ENCODE data around the gene GJB4. TPM values are rescaled to one million over a fixed set of nuclear protein-coding genes. Genes with fewer than 3 reads are reported as not detected.

Gene GJB4
- total RNA-seq, 1 donor from 2014 or later, result 1.3 TPM

DNA sequence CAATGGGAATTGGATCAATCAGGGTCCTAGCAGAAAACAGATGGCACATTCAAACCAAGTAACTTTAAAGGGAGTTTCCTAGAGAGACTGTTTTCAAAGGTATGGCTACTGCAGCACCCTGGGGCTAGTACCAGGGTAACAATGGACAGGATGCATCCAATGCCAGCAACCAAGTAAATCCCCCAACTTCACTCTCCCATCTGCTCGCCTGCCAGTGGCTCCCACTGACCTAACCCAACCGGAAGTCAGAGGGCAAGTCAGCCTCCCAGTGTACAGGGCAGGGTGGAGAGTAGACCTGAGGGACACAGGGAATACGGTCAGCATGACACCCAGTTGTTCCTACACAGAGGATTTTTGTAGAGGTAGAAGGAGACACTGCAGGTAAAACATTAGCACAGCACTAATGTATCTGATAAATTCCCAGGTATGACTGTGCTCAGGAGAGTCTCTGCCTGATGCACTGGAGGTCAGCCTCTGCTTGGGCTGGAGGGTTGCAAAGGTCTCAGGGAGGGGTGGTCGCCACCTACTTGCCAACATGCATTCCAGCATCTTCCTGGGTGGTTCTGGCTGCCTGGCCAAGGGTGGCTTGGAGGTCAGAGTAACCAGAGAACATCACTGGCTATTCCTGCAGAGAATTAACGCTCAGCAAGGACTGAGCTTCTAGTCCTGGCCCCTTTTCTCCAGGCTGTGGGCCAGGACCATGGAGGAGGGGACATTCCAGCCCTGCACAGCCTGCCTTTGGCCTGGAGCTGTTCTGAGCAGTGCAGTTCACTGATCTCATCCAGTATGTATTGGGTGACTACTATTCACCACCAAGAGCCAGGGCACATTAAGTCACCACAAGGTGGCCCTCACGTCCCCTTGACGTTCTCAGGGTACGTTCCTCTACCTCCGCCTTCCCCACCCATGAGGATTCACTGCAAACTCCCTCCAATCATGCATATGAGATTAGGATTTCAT is 28.2 kb downstream of the GJB4 start:
- H3K4me3 ChIP-seq (ENCODE audit: low read depth, low read length), result no peak overlapping the region
- DNase-seq (ENCODE audit: low read depth), result no peak
- TF ChIP-seq, protein P1, sequence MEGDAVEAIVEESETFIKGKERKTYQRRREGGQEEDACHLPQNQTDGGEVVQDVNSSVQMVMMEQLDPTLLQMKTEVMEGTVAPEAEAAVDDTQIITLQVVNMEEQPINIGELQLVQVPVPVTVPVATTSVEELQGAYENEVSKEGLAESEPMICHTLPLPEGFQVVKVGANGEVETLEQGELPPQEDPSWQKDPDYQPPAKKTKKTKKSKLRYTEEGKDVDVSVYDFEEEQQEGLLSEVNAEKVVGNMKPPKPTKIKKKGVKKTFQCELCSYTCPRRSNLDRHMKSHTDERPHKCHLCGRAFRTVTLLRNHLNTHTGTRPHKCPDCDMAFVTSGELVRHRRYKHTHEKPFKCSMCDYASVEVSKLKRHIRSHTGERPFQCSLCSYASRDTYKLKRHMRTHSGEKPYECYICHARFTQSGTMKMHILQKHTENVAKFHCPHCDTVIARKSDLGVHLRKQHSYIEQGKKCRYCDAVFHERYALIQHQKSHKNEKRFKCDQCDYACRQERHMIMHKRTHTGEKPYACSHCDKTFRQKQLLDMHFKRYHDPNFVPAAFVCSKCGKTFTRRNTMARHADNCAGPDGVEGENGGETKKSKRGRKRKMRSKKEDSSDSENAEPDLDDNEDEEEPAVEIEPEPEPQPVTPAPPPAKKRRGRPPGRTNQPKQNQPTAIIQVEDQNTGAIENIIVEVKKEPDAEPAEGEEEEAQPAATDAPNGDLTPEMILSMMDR (IDR thresholded peaks at IDR 0.05; ENCODE audit: insufficient read depth, low read length, poor library complexity, severe bottlenecking), result no peak

DNA sequence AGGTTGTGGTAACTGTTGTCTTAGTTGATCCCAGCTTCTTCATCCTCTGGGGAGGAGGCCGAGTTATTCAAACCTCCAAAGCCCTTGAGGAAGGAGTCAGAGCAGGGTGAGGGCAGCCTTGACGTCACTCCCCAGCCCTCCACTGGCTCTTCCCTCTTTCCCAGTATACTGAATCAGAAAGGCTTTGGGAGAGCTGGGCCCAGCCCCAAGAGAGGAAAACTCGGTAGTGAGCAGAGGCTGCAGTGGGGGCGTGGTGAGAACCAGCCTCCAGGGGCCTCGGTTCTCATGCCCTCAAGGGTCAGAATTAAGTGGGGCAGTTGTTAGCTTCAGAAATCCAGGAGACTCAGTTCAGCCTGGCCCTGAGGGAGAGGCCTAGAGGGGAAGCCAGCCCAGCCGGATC is 31.4 kb downstream of the GJB4 start:
- Histone ChIP-seq H3K27me3 (ENCODE audit: control insufficient read depth, insufficient read depth, low read length) (peaks cover 29% of the 10 kb centered on the region), H3K36me3 (ENCODE audit: control insufficient read depth, insufficient read depth, low read length) (no peaks in the 10 kb centered on the region), H3K4me3 (ENCODE audit: low read depth, low read length) (no peak overlapping the region)
- TF ChIP-seq, protein P1 (IDR thresholded peaks at IDR 0.05; ENCODE audit: insufficient read depth, low read length, poor library complexity, severe bottlenecking), result no peak
- no peak for DNase-seq (ENCODE audit: low read depth)

More for the DNA sequence above, 28.2 kb downstream of the GJB4 start:
- H3K36me3 ChIP-seq (ENCODE audit: control insufficient read depth, insufficient read depth, low read length), result no peaks in the 10 kb centered on the region
- peaks cover 19% of the 10 kb centered on the region for H3K27me3 ChIP-seq (ENCODE audit: control insufficient read depth, insufficient read depth, low read length)

DNA sequence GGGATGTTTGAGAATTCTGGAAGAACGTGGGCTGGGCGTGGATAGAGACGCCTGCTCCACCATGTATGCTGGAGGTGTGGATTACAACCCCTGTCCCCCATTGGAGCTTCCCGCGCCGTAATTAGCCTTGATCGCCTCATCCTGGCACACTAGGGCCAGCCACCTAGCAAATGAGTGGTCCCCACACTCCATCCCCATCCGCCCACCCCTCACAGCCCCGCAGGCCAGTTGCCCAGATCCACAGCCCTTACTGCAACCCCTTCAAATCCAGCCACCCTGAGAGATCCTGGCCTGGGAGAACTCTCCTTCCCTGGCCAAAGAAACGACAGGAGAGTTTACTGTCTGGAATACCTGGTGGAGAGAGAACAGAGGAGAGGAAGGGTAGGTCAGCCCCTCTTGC is 32.9 kb downstream of the GJB4 start:
- DNase-seq (ENCODE audit: low read depth), result no peak
- peaks cover 33% of the 10 kb centered on the region for H3K27me3 ChIP-seq (ENCODE audit: control insufficient read depth, insufficient read depth, low read length)
- H3K4me3 ChIP-seq (ENCODE audit: low read depth, low read length), result no peak overlapping the region
- TF ChIP-seq, protein P1 (IDR thresholded peaks at IDR 0.05; ENCODE audit: insufficient read depth, low read length, poor library complexity, severe bottlenecking), result no peak
- H3K36me3 ChIP-seq (ENCODE audit: control insufficient read depth, insufficient read depth, low read length), result no peaks in the 10 kb centered on the region

DNA sequence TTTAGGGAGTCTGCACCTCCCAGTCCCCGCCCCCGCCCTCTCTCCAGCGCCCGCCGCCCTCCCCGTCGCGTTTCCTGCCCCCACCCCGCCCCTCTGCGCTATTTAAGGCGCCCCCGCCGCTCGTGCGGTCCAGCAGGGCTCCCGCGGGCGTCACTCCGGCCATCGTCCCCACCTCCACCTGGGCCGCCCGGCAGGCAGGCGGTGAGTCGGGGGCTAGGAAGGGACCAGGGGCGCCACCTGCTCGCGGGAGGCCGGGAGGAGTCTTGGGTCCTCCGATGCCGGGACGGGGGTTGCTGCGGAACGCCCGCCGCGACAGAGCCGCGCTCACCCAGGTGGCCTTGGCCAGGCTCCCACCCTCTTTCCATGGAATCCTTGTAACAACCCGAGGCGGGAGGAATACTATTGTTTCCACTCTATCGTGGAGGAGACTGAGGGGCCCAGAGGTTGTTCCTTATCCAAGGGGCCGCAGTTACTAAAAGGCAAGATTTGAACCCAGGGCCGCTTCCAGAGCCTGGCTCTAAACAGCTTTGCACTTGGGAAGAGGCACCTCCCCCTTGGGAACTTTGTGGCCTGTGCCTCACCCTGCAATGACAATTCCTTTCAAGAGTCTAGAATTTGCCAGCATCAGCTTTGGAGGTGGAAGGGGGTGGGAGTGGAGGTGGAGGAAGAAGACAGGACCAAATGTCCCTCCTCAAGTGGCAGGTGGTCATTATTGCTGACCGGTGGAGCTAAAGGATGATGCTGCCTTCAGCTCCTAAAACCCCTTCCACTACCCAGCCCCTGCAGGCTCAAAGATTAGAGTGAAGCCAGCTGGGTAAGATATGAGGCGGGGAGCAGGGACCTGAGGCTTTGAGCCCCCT is 33.6 kb downstream of the GJB4 start, which contains the start of gene GJA4:
Gene GJA4, plus strand, starts transcription at position 132 of the 860 bp plus-strand sequence. CDS start 1,215 bp downstream, outside the sequence.
- no peak for DNase-seq (ENCODE audit: low read depth)
- TF ChIP-seq, protein P1 (IDR thresholded peaks at IDR 0.05; ENCODE audit: insufficient read depth, low read length, poor library complexity, severe bottlenecking), result no peak
- no peak within 1 kb of the TSS for H3K4me3 ChIP-seq (ENCODE audit: low read depth, low read length)
- no peaks in the 10 kb centered on the region for H3K36me3 ChIP-seq (ENCODE audit: control insufficient read depth, insufficient read depth, low read length)
- H3K27me3 ChIP-seq (ENCODE audit: control insufficient read depth, insufficient read depth, low read length), result peaks cover 33% of the 10 kb centered on the region

DNA sequence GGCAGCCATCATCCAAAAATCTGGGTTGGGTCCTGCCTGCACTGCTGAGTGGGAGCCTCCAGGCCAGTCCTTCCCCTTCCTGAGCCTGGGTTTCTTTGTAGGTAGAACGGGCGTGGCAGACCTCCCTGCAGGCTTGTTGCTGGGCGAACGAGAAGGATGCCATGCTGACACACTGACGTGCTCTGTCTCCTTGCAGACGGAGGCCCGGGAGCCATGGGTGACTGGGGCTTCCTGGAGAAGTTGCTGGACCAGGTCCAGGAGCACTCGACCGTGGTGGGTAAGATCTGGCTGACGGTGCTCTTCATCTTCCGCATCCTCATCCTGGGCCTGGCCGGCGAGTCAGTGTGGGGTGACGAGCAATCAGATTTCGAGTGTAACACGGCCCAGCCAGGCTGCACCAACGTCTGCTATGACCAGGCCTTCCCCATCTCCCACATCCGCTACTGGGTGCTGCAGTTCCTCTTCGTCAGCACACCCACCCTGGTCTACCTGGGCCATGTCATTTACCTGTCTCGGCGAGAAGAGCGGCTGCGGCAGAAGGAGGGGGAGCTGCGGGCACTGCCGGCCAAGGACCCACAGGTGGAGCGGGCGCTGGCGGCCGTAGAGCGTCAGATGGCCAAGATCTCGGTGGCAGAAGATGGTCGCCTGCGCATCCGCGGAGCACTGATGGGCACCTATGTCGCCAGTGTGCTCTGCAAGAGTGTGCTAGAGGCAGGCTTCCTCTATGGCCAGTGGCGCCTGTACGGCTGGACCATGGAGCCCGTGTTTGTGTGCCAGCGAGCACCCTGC is 34.7 kb downstream of the GJB4 start:
- no peak for DNase-seq (ENCODE audit: low read depth)
- TF ChIP-seq, protein P1 (IDR thresholded peaks at IDR 0.05; ENCODE audit: insufficient read depth, low read length, poor library complexity, severe bottlenecking), result no peak

More for the DNA sequence above, 34.7 kb downstream of the GJB4 start:
- peaks cover 33% of the 10 kb centered on the region for H3K27me3 ChIP-seq (ENCODE audit: control insufficient read depth, insufficient read depth, low read length)
- H3K4me3 ChIP-seq (ENCODE audit: low read depth, low read length), result no peak overlapping the region
- H3K36me3 ChIP-seq (ENCODE audit: control insufficient read depth, insufficient read depth, low read length), result no peaks in the 10 kb centered on the region

Measured in kidney epithelial cell (primary cell).